ENCODE data around the gene FGD2. TPM values are rescaled to one million over a fixed set of nuclear protein-coding genes. Genes with fewer than 3 reads are reported as not detected.

The FGD2 gene
- total RNA-seq, 4 donors from 2014 or later = 0.39 to 6.2 (median 5.0) TPM

DNA sequence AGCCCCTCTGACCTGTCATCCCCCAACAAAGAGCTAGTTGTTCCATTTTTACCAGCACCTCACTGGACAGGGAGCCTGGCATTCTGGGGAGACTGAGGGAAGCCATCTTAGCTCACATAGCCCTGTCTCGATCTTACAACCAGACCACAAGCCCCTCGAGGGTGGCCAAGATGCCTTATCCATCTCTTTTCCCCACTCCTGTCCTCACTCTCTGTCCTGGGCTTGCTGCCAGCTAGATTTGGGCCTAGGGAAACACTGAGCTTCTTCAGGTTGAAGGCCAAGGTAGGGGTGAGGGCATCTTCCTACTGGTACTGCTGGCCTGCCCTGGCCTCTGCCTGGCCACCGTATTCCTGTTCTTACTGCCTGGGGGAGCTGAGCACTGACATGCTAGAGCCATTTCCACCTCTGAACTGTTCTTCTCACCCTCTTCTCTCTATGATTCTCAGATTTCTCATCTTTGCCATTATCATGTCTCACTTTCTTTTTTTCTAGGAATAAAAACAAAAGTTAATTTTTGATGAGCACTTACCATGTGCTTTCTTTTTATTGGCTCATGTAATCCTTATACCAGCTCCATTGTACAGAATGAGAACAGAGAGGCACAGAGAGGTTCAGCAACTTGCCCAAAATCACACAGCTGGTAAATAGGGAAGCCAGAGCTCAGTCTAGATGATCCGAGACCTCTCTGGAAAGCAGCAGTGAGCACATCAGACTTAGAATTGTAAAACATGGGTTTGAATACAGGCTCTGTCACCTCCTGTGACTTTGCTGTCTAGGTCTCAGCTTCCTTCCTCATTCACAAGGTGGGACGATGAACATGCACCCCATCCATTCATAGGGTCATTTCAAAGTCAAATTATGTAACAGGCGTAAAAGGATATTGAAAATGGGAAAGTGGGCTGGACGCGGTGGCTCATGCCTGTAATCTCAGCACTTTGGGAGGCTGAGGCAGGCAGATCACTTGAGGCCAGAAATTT, 28.7 kb downstream of the FGD2 start:
- Histone ChIP-seq H3K9me3 (no peaks in the 10 kb centered on the region), H3K4me3 (no peak overlapping the region), H3K27me3 (no peaks in the 10 kb centered on the region), H3K4me1 (peaks cover 0 to 4% of the 10 kb centered on the region in 2 donors), H3K36me3 (no peaks in the 10 kb centered on the region), H3K27ac (no peak overlapping the region)
- TF ChIP-seq, protein P1, sequence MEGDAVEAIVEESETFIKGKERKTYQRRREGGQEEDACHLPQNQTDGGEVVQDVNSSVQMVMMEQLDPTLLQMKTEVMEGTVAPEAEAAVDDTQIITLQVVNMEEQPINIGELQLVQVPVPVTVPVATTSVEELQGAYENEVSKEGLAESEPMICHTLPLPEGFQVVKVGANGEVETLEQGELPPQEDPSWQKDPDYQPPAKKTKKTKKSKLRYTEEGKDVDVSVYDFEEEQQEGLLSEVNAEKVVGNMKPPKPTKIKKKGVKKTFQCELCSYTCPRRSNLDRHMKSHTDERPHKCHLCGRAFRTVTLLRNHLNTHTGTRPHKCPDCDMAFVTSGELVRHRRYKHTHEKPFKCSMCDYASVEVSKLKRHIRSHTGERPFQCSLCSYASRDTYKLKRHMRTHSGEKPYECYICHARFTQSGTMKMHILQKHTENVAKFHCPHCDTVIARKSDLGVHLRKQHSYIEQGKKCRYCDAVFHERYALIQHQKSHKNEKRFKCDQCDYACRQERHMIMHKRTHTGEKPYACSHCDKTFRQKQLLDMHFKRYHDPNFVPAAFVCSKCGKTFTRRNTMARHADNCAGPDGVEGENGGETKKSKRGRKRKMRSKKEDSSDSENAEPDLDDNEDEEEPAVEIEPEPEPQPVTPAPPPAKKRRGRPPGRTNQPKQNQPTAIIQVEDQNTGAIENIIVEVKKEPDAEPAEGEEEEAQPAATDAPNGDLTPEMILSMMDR (IDR thresholded peaks at IDR 0.05 in 4 of 5, conservative IDR thresholded peaks at IDR 0.05 in 1 of 5) = no peak
- TF ChIP-seq POLR2A (IDR thresholded peaks at IDR 0.05) = no peak
- in situ Hi-C loops (cut with MboI; ENCODE audit: low sequenced_read_pairs in 4 of 4) (no loop called here), intact Hi-C loops (cut with DNase I; ENCODE audit: low total_unique reads) (no loop called here)
- DNase-seq (no peak), ATAC-seq (no peak)

DNA sequence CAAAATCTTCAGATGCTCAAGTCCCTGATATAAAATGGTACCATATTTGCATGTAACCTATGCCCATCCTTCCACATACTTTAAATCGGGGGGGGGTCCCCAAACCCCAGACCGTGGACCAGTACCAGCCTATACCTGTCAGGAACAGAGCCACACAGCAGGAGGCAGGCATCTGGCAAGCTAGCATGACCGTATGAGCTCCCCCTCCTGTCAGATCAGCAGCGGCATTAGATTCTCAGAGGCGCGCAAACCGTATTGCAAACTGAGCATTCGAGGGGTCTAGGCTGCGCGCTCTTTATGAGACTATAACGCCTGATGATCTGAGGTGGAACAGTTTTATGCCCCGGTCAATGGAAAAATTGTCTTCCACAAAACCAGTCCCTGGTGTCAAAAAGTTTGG, 30.7 kb downstream of the FGD2 start:
- Histone ChIP-seq H3K27me3 (no peaks in the 10 kb centered on the region), H3K9me3 (no peaks in the 10 kb centered on the region), H3K27ac (no peak overlapping the region), H3K36me3 (no peaks in the 10 kb centered on the region), H3K4me3 (no peak overlapping the region), H3K4me1 (peaks cover 0 to 4% of the 10 kb centered on the region in 2 donors)
- ATAC-seq = no peak
- intact Hi-C loops (cut with DNase I; ENCODE audit: low total_unique reads) (no loop called here), in situ Hi-C loops (cut with MboI; ENCODE audit: low sequenced_read_pairs in 4 of 4) (no loop called here)
- TF ChIP-seq, protein P1 (IDR thresholded peaks at IDR 0.05 in 4 of 5, conservative IDR thresholded peaks at IDR 0.05 in 1 of 5) = no peak
- no peak for TF ChIP-seq POLR2A (IDR thresholded peaks at IDR 0.05)
- DNase-seq = no peak

DNA sequence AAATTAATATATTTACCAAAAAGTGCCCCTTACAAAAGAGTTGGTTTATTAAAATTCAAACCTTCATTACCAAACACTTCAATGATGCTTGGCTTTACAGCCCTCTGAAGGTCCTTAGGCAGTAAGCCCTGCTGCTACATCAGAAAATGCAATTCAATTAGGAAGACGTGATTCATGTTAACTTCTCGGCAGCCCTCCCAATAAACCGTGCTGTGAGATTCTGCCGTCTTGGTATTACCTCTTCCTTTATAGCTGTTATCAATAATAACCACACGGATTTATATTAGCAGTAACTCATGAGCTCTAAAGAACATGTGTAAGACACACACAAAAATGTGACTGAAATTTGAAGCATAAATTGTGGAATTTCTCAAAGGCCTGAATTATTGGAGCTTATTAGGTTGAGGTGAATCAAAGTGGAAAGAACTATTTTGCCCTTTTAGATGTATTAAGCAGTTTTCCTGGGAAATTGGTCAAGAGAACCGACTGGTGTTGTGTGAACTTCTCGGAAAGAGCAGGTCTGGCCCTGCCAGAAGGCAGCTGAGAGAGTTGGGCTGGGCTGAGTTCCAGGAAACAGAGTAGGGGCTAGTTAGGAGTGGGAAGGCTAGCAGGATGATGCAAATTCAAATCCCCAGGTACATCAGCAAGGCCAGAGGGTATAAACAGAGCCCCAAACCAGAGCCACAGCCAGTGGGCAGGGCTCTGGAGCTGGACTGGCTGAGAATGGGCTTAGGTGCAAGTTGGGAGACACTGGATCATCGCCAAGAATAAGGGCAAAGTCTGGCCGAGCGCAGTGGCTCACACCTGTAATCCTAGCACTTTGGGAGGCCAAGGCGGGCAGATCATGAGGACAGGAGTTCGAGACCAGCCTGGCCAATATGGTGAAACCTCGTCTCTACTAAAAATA, 33.1 kb downstream of the FGD2 start:
- H3K27me3 ChIP-seq = no peaks in the 10 kb centered on the region
- H3K27ac ChIP-seq = no peak overlapping the region
- DNase-seq (peak; percentile 35 to 43), ATAC-seq (peak in 1 of 2 donors; percentile 53)
- H3K4me3 ChIP-seq = no peak overlapping the region
- no peaks in the 10 kb centered on the region for H3K9me3 ChIP-seq
- in situ Hi-C loops (cut with MboI; ENCODE audit: low sequenced_read_pairs in 4 of 4) (no loop called here), intact Hi-C loops (cut with DNase I; ENCODE audit: low total_unique reads) (no loop called here)
- H3K36me3 ChIP-seq = no peaks in the 10 kb centered on the region
- H3K4me1 ChIP-seq = peaks cover 0 to 4% of the 10 kb centered on the region in 2 donors
- no peak for TF ChIP-seq POLR2A (IDR thresholded peaks at IDR 0.05)
- TF ChIP-seq, protein P1 (IDR thresholded peaks at IDR 0.05 in 4 of 5, conservative IDR thresholded peaks at IDR 0.05 in 1 of 5) = no peak

GRCh38 chr6:37039958-37040357, 34.5 kb downstream of the FGD2 start:
- no peak for ATAC-seq
- Histone ChIP-seq H3K27me3 (no peaks in the 10 kb centered on the region), H3K36me3 (no peaks in the 10 kb centered on the region), H3K9me3 (no peaks in the 10 kb centered on the region), H3K27ac (no peak overlapping the region), H3K4me3 (no peak overlapping the region), H3K4me1 (peaks cover 0 to 4% of the 10 kb centered on the region in 2 donors)
- in situ Hi-C loops (cut with MboI; ENCODE audit: low sequenced_read_pairs in 4 of 4) (no loop called here), intact Hi-C loops (cut with DNase I; ENCODE audit: low total_unique reads) (no loop called here)
- TF ChIP-seq, protein P1 (IDR thresholded peaks at IDR 0.05 in 4 of 5, conservative IDR thresholded peaks at IDR 0.05 in 1 of 5) = no peak
- TF ChIP-seq POLR2A (IDR thresholded peaks at IDR 0.05) = no peak
- no peak for DNase-seq

Data from gastrocnemius medialis (tissue), 4 donors.